HG02870 (cell line): ENCODE results near the gene STXBP2.
A peak's percentile ranks its signal among the peaks of the same experiment; 100 is the strongest.

Experiments
- ATAC-seq: cut with Tn5 transposase; IDR thresholded peaks from one replicate; pipeline ENCODE4 v1.9.1; 2021; ENCODE audit warnings: mild to moderate bottlenecking, moderate library complexity; ENCODE audit not compliant: unreplicated experiment

STXBP2 gene

DNA sequence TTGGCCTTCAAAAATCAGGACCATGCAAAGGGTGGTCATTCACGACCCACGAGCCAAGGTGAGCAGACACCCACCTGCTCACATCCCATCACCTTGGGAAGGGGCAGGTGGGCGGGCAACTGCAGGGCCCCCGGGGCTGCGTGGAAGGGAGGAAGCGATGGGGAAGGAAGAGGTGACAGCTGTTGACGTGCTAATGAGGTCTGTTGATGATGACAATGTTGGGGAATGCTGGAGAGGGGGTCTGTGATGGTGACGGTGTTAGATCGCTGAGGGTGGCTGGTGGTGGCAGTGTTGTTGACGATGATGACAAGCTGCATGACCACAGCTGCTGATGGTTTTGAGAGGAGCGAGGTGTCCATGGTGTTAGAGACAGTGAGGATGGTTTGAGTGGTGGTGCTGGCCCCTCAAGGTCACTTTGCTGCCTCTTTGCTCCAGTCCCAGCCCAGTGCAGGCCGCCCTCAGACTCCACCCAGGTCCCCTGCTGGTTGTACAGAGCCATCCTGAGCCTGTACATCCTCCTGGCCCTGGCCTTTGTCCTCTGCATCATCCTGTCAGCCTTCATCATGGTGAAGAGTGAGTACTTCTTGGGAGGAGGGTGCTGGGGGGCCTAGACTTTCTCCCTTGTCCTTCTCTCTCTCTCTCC lies 40.9 kb downstream of the STXBP2 start:
- no peak for ATAC-seq

DNA sequence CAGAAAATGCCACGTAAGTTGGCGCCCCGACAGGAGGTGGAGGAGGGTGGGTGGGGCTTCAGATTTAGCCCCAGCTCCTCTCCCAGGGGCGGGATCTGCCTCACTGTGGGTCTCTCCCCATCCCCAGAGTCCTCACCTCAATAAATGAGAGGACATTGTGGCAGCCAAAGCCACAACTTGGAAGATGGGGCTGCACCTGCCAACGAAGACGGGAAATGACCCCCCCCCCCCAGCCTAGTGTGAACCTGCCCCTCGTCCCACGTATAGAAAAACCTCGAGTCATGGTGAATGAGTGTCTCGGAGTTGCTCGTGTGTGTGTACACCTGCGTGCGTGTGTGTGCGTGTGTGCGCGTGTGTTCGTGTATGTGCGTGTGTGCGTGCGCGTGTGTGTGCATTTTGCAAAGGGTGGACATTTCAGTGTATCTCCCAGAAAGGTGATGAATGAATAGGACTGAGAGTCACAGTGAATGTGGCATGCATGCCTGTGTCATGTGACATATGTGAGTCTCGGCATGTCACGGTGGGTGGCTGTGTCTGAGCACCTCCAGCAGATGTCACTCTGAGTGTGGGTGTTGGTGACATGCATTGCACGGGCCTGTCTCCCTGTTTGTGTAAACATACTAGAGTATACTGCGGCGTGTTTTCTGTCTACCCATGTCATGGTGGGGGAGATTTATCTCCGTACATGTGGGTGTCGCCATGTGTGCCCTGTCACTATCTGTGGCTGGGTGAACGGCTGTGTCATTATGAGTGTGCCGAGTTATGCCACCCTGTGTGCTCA lies 42.3 kb downstream of the STXBP2 start:
- peak; percentile 49 for ATAC-seq

DNA sequence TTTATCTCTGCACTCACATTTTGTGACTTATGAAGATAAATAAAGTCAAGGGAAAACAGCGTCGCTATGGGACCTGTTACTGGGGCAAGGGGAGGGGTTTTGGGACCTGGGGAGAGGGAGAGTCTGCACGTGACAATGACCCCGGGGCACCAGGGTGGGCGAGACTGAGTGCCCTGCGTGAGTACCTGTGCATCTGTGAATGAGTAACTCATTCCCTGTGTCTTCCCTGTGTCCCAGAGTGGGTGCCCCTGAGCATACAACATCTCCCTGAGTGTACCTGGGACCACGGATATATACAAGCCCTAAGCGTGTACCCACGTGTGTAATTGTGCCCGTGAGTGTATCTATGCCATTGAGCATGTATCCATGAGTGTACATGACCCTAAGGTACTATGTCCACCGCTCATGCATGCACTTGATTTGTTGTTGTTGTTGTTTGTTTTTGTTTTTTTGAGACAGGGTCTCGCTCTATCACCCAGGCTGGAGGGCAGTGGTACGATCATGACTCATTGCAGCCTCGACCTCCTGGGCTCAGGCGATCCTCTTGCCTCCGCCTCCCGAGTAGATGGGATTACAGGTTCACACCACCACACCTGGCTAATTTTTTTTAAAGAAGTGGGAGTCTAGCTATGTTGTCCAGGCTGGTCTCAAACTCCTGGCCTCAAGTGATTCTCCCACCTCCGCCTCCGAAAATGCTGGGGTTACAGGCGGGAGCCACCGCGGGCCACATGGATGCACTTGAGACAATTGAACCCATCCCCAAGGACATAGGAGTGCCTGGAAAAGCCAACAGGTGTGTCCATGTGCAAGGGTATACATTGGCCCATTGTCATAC lies 43.1 kb downstream of the STXBP2 start:
- no peak for ATAC-seq

DNA sequence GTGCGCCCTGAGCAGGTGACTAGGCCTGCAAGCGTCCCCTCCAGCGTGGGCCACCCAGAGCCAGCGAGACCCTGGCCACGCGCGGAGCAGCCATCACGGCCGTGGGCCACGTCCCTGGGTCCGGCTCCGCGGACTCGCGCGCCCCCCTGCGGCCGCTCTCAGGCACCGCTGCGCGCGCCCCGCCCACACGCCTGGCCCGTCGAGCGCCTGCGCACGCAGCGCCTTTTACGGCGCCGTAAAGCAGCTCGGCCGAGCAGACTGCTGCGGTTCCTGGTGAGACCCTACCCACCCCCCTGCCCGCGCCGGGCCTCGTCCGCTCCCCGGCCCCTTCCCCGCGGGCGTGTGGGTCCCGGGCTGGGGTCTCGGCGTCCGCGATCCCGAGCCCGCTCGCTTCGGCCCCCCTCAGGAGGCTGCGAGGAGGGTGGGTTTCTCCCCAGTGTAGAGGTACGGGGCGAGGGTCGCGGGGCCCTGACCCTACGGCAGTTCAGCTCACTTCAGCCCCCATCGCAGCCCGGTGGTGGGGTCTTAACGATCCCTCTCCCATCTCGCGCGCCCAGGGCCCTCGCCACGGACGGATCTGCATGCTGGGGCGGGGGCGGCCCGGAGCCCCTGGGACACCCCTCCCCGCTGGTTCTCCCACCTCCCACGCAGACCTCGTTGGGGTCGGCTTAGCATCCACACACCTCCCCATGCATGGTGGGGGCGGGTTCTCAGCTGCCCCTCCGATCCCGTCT lies 43.9 kb downstream of the STXBP2 start, which contains the start of gene TRAPPC5:
TSS of gene TRAPPC5 (plus strand) at position 228 of the 734 bp plus-strand sequence. CDS start 1,421 bp downstream, outside the sequence.
- no peak for ATAC-seq

DNA sequence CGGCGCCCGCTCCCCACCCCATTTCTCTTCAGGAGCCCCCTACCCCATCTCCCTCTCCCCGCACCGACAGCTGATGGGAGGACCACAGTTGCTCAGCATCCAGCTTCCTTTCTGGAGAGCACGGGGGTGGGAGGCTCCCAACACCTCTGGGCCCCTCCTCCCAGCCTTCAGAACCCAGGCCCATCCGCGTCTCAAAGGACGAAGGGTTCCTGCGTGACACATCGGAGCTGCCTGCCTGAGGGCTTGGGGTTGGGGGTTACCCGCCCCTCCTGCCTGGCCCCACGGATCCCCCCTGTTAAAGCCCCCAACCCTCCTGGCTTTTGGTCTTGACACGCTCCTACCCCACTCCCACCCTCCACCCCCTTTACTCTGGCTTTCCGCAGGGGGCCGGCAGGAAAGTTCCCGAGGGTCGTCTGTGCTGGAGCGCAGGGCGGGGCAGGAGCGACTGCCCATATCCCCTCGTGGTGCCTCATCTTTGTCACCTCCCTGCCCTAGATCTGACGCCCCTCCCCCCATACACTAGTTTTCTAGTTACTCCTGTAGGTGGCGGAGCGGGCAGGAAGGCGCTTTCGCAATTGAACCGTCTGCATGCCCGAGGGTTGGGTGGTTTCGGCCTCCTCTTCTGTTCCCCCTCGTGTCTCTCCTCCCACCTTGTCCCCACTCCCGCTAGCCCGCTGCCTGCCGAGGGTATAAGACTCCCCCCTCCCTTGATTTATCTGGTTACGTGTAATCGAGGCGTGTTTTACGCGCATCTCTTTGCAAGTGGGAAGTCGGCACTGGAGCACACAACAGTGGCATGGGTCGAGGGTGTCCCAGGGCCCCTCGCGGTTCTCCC lies 44.6 kb downstream of the STXBP2 start:
- ATAC-seq = no peak

DNA sequence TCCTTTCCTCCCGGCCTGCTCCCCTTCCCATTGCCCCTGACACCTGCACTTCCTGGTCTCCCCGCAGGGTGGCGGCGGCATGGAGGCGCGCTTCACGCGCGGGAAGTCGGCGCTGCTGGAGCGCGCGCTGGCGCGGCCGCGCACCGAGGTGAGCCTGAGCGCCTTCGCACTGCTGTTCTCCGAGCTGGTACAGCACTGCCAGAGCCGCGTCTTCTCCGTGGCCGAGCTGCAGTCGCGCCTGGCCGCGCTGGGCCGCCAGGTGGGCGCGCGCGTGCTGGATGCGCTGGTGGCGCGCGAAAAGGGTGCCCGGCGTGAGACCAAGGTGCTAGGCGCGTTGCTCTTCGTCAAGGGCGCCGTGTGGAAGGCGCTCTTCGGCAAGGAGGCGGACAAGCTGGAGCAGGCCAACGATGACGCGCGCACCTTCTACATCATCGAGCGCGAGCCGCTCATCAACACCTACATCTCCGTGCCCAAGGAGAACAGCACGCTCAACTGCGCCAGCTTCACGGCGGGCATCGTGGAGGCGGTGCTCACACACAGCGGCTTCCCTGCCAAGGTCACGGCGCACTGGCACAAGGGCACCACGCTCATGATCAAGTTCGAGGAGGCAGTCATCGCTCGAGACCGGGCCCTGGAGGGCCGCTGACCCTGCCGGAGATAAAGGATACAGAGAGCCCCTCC lies 45.4 kb downstream of the STXBP2 start:
- no peak for ATAC-seq

DNA sequence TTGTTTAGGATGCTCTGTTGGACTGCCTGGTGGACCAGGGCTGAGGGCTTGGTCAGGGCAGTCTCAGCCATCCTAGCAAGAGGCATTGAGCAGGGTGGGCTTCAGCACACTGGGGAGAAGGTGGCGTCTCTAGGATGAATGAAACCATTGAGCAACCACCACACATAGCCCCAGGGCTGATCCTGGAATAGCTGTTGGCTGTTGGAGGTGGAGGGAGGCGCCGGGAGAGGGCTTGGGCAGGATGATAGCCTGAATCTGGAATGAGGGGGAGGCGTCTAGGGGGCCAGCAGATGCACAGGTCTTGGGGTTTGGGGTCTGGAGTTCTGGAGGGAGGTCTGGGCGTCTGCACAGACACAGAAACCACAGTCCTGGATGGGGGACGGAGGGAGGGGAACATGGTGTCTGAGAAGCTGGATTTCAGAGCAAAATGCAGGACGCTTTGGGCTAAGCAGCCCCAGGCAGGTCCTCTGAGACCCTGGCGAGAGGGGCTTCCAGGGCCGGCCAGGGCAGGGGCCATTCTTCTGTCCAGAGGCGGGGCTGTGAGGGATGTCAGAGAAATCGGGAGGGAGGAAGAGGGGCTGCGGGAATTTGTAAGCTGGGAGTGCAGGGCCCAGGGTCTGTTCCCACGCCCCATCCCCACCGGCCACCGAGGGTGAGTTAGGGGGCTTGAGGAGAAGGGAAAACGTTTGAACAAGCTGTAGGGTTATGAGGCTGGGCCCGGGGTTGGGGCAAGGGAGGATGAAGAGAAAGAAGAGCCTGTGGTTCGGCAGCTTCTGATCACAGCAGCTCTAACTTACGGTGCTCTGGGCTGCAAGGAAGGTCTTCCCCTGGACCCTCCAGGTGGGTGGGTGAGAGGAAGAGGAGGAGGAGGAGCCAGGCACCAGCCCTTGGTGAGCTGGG lies 48.9 kb downstream of the STXBP2 start:
- ATAC-seq = no peak

DNA sequence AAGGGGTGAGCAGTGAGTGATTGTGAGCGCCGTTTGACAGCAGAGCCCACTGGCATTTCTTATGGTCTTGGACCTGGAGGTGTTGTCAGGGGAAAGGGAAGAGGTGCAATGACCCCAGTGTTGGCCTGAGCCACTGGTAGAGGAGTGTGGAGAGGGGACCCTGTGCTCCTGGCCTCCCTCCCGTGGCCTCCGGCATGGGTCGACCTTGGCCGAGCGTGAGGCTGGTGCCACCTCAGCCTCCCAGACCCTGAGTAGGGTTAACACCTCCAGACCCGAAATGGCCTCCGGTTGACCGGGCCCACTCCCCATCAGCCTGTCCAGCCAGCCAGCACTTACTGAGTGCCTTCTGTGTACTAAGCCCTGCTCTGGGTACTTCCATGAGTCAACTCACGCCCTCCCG lies 50.3 kb downstream of the STXBP2 start:
- no peak for ATAC-seq

DNA sequence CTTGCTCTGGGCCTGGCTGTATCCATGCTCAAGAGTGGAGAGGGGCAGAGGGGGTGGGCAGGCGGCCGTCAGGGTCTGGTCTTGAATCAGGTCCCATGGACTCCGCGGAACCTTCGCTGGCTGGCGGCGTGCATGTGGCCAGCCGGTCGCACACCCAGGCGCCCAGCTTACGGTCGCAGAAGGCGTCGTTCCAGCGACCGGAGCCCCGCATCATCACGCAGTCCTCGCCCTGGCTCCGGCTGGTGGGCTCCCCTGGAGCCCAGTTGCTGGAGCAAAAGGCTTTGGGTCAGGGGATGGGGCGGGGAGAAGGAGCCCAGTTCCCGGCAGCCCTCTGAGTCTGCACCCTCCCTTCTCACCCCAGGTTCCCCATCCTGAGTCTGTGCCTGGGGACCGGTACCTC lies 52.3 kb downstream of the STXBP2 start:
- no peak for ATAC-seq

DNA sequence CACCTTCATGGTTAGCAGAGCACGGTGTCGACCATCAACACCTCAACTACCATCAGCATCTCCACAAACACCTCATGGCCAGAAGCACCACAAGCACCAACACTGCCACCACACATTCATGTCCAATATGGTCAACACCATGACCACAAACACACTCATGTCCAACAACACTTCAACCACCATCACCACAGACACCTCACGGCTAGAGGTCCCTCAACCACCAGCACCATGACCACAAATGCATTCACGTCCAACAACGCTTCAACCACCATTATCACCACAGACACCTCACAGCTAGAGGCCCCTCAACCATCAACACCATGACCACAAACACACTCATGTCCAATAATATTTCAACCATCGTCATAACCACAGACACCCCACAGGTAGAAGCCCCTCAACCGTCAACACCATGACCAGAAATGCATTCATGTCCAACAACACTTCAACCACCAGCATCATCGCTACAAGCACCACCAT lies 53.9 kb downstream of the STXBP2 start:
- no peak for ATAC-seq

DNA sequence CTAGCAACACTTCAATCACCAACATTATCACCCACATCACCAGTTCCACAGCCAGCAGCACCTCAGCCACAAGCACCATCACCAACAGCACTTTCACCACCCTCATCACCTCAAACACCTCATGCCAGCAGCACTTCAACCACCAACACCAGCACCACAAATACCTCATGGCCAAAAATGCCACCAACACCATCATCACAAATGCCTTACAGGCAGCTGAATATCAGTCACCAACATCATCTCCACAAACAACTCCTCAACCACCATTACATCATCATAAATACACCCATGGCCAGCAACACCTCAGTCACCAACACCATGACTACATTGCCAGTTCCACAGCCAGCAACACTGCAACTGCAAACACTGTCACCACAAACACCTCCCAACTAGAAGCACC lies 54.6 kb downstream of the STXBP2 start:
- no peak for ATAC-seq

DNA sequence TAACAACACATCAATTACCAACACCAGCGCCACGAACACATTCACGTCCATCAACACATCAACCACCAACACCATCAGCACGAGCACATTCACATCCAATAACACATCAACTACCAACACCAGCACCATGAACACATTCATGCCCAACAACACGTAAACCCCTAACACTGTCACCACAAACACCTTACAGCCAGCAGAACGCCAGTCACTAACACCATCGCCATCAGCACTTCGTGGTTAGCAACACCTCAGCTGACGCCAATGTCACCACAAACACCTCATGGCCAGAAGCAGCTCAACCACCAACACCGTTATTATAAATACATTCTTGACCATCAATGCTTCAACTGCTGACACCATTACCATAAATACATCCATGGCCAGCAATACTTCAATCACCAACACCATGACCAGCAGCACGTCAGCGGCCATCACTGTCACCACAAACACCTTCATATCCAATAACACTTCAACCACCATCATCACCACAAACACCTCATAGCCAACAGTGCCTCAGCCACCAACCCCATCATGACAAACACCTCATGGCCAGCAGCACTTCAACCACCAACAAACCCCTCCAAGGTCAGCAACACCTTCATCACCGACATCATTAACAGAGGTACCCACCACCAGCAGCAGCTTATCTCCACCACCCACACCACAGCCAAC lies 55.6 kb downstream of the STXBP2 start:
- ATAC-seq = no peak

DNA sequence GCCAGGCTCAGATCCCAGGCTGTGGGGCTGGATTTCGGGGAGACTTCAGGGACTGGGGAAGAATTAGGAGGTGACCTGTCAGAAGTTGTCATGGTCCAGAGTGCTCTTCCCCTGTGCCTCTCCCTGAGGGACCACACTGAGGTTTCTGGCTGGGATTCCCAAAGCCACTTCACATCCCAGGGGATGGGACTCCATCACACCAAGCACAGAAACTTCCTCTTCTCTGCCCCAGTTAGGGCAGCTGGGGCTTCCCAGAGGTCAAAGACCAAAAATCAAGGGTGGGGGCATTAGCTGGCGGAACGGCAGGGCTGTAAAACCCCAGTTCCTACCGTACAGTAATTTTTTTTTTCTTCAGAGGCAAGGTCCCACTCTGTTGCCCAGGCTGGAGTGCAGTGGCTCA lies 57.6 kb downstream of the STXBP2 start:
- ATAC-seq = no peak
